IPS-18c (cell line): ENCODE results near the gene HDAC5.
"Not testable (repeated sequence)": the region's sequence is repeated elsewhere in the genome, so short reads cannot be mapped to it uniquely, and the experiment has no call there.

Experiments
- H3K4me3 ChIP-seq: 2 replicates; pipeline ENCODE4 v1.7.0; 2013; ENCODE audit warnings: low read depth, mild to moderate bottlenecking, low read length, moderate library complexity; ENCODE audit not compliant: insufficient read depth
- H3K9me3 ChIP-seq: one replicate; pipeline ENCODE4 v1.6.1; 2013; ENCODE audit warnings: mild to moderate bottlenecking, low read length, moderate library complexity; ENCODE audit not compliant: control insufficient read depth, insufficient read depth

Gene HDAC5

GRCh38 chr17:44063704-44064639 lies 59.5 kb downstream of the HDAC5 start:
- Histone ChIP-seq H3K4me3 (no peak overlapping the region), H3K9me3 (no peaks in the 10 kb centered on the region)

- Histone ChIP-seq H3K4me3 (no peak overlapping the region), H3K9me3 (no peaks in the 10 kb centered on the region)
Observed at GRCh38 chr17:44062871-44063270, 60.6 kb downstream of the HDAC5 start.

GRCh38 chr17:44061446-44061845 lies 62.0 kb downstream of the HDAC5 start:
- no peaks in the 10 kb centered on the region for H3K9me3 ChIP-seq
- no peak overlapping the region for H3K4me3 ChIP-seq

- Histone ChIP-seq H3K4me3 (no peak overlapping the region), H3K9me3 (no peaks in the 10 kb centered on the region)
Observed at GRCh38 chr17:44059101-44059892, 64.1 kb downstream of the HDAC5 start.

- Histone ChIP-seq H3K4me3 (no peak overlapping the region), H3K9me3 (no peaks in the 10 kb centered on the region)
Observed at GRCh38 chr17:44053125-44053872, 70.1 kb downstream of the HDAC5 start.

- Histone ChIP-seq H3K9me3 (no peaks in the 10 kb centered on the region), H3K4me3 (no peak overlapping the region)
Observed at GRCh38 chr17:44049294-44050060, 74.0 kb downstream of the HDAC5 start.

GRCh38 chr17:44046893-44047292 lies 76.5 kb downstream of the HDAC5 start:
- not testable (repeated sequence) for H3K9me3 ChIP-seq, H3K4me3 ChIP-seq

- no peak overlapping the region for H3K4me3 ChIP-seq
- H3K9me3 ChIP-seq, result peaks cover 2% of the 10 kb centered on the region
Observed at GRCh38 chr17:44045486-44045885, 78.0 kb downstream of the HDAC5 start.

- Histone ChIP-seq H3K4me3 (no peak overlapping the region), H3K9me3 (peaks cover 2% of the 10 kb centered on the region)
Observed at GRCh38 chr17:44044071-44044470, 79.4 kb downstream of the HDAC5 start.

GRCh38 chr17:44043272-44043696 lies 80.2 kb downstream of the HDAC5 start:
- Histone ChIP-seq H3K9me3 (peaks cover 2% of the 10 kb centered on the region), H3K4me3 (no peak overlapping the region)

- Histone ChIP-seq H3K4me3 (no peak overlapping the region), H3K9me3 (peaks cover 2% of the 10 kb centered on the region)
Observed at GRCh38 chr17:44039829-44040635, 83.4 kb downstream of the HDAC5 start.

GRCh38 chr17:44038604-44039011 lies 84.8 kb downstream of the HDAC5 start:
- H3K4me3 ChIP-seq, result no peak overlapping the region

GRCh38 chr17:44037471-44037870 lies 86.0 kb downstream of the HDAC5 start:
- no peaks in the 10 kb centered on the region for H3K9me3 ChIP-seq
- no peak overlapping the region for H3K4me3 ChIP-seq

More at GRCh38 chr17:44038604-44039011, 84.8 kb downstream of the HDAC5 start:
- peaks cover 2% of the 10 kb centered on the region for H3K9me3 ChIP-seq

- H3K4me3 ChIP-seq, result not testable (repeated sequence)
Observed at GRCh38 chr17:44034688-44035087, 88.8 kb downstream of the HDAC5 start.

GRCh38 chr17:44033861-44034408 lies 89.5 kb downstream of the HDAC5 start:
- Histone ChIP-seq H3K4me3 (no peak overlapping the region), H3K9me3 (no peaks in the 10 kb centered on the region)

More at GRCh38 chr17:44034688-44035087, 88.8 kb downstream of the HDAC5 start:
- not testable (repeated sequence) for H3K9me3 ChIP-seq

GRCh38 chr17:44030482-44030881 lies 93.0 kb downstream of the HDAC5 start:
- Histone ChIP-seq H3K4me3 (no peak overlapping the region), H3K9me3 (no peaks in the 10 kb centered on the region)
